NCI-H2227 (cell line): ENCODE results near the gene ELAVL1.
"Not testable (repeated sequence)": the region's sequence is repeated elsewhere in the genome, so short reads cannot be mapped to it uniquely, and the experiment has no call there.

Experiments used
- DNase-seq: peaks from one replicate; lab custom pipeline; 2025; ENCODE audit not compliant: unreplicated experiment; lab: John Stamatoyannopoulos, UW

The ELAVL1 gene

GRCh38 chr19:7941895-7942596 is 63.4 kb downstream of the ELAVL1 start:
- no peak for DNase-seq

GRCh38 chr19:7940841-7941240 is 64.6 kb downstream of the ELAVL1 start:
- DNase-seq = no peak

- no peak for DNase-seq
Measured at GRCh38 chr19:7934766-7935165, 70.7 kb downstream of the ELAVL1 start.

- DNase-seq = no peak
Measured at GRCh38 chr19:7933828-7934725, 71.4 kb downstream of the ELAVL1 start.

GRCh38 chr19:7933411-7933810 is 72.0 kb downstream of the ELAVL1 start:
- DNase-seq = no peak

- no peak for DNase-seq
Measured at GRCh38 chr19:7932930-7933300, 72.5 kb downstream of the ELAVL1 start.

- DNase-seq = no peak
Measured at GRCh38 chr19:7932276-7932929, 73.0 kb downstream of the ELAVL1 start.

- DNase-seq = no peak
Measured at GRCh38 chr19:7931221-7932061, 74.0 kb downstream of the ELAVL1 start.

GRCh38 chr19:7930765-7931164 is 74.7 kb downstream of the ELAVL1 start:
- no peak for DNase-seq

GRCh38 chr19:7930030-7930429 is 75.4 kb downstream of the ELAVL1 start:
- DNase-seq = not testable (repeated sequence)

- peak; percentile 11 for DNase-seq
Measured at GRCh38 chr19:7928741-7929701, 76.4 kb downstream of the ELAVL1 start.

GRCh38 chr19:7928334-7928706 is 77.1 kb downstream of the ELAVL1 start:
- DNase-seq = no peak

- no peak for DNase-seq
Measured at GRCh38 chr19:7927605-7928333, 77.7 kb downstream of the ELAVL1 start.

- no peak for DNase-seq
Measured at GRCh38 chr19:7926727-7927604, 78.5 kb downstream of the ELAVL1 start.

GRCh38 chr19:7926021-7926726 is 79.3 kb downstream of the ELAVL1 start, which contains the start of gene CTXN1:
TSS of gene CTXN1 (minus strand) at chr19:7926135. CDS start at chr19:7925538, 597 bp downstream.
- DNase-seq = peak; percentile 75

- peak; percentile 87 for DNase-seq
Measured at GRCh38 chr19:7925171-7925851, 80.1 kb downstream of the ELAVL1 start.

- no peak for DNase-seq
Measured at GRCh38 chr19:7924651-7925170, 80.7 kb downstream of the ELAVL1 start.
